SU-DHL-6 (cell line): ENCODE data around the gene CCDC40.

Experiments
- H2AFZ ChIP-seq: fragments of 200-600 bp; sonication (generic); 2 replicates; pipeline ENCODE4 v1.6.1; 2014; ENCODE audit warnings: low read depth, mild to moderate bottlenecking, moderate library complexity, mixed read lengths, antibody characterized with exemption, low read length; ENCODE audit not compliant: severe bottlenecking
- H3F3A ChIP-seq: fragments of 200-600 bp; shearing (Covaris generic); 2 replicates; pipeline ENCODE4 v1.6.0; 2016; ENCODE audit warnings: antibody characterized with exemption, mild to moderate bottlenecking; ENCODE audit not compliant: insufficient read depth
- H3K27ac ChIP-seq: fragments of 200-600 bp; sonication (generic); 2 replicates; pipeline ENCODE4 v1.5.1; 2016; ENCODE audit warnings: low read depth, mild to moderate bottlenecking, low read length, moderate library complexity, mixed read lengths
- H3K27me3 ChIP-seq: fragments of 200-600 bp; sonication (generic), shearing (Covaris generic); 2 replicates; pipeline ENCODE4 v1.6.0; 2014; ENCODE audit warnings: mild to moderate bottlenecking, low read length
- H3K36me3 ChIP-seq: fragments of 200-600 bp; sonication (generic); 2 replicates; pipeline ENCODE4 v1.6.1; 2014; ENCODE audit warnings: mild to moderate bottlenecking, low read length, mixed read lengths
- H3K4me2 ChIP-seq: fragments of 300-600, 200-600 bp; shearing (Covaris generic), sonication (generic); 2 replicates; pipeline ENCODE4 v1.6.0; 2014; ENCODE audit warnings: low read length, low read depth, mild to moderate bottlenecking; ENCODE audit not compliant: poor library complexity, severe bottlenecking
- H3K4me3 ChIP-seq: fragments of 200-600 bp; sonication (generic); 2 replicates; pipeline ENCODE4 v1.5.1; 2014; ENCODE audit warnings: antibody characterized with exemption, low read length, mild to moderate bottlenecking, mixed read lengths; ENCODE audit not compliant: insufficient read depth, poor library complexity, severe bottlenecking
- H3K79me2 ChIP-seq: fragments of 200-600 bp; sonication (generic); 2 replicates; pipeline ENCODE4 v1.6.1; 2014; ENCODE audit warnings: mild to moderate bottlenecking, low read length, moderate library complexity; ENCODE audit not compliant: insufficient read depth
- H3K9ac ChIP-seq: fragments of 200-600 bp; sonication (generic); 2 replicates; pipeline ENCODE4 v1.7.0; 2014; ENCODE audit warnings: mild to moderate bottlenecking, low read length
- H3K9me2 ChIP-seq: fragments of 200-600 bp; sonication (generic); replicated peaks from 2 replicates; pipeline ENCODE4 v1.6.1; 2014; ENCODE audit warnings: low read length; ENCODE audit not compliant: insufficient read depth
- H3K9me3 ChIP-seq: fragments of 200-600 bp; sonication (generic); 2 replicates; pipeline ENCODE4 v1.6.1; 2014; ENCODE audit warnings: low read length, mixed read lengths; ENCODE audit not compliant: insufficient read depth
- H4K20me1 ChIP-seq: fragments of 200-600 bp; sonication (generic); 2 replicates; pipeline ENCODE4 v1.6.1; 2014; ENCODE audit warnings: low read depth, mild to moderate bottlenecking, antibody characterized with exemption, low read length, moderate library complexity, mixed read lengths
- EZH2phosphoT487 ChIP-seq: fragments of 200-600 bp; sonication (generic), shearing (Covaris generic); conservative IDR thresholded peaks from 2 replicates; pipeline ENCODE4 v1.6.1; 2018; ENCODE audit warnings: mild to moderate bottlenecking, antibody characterized with exemption, low read length, moderate library complexity, mixed read lengths
- TF ChIP-seq, protein P1 (sequence below): fragments of 200-600 bp; sonication (generic); IDR thresholded peaks from one replicate; pipeline ENCODE4 v1.5.1; 2017; ENCODE audit warnings: antibody characterized with exemption, mild to moderate bottlenecking, low read length, moderate library complexity; ENCODE audit not compliant: insufficient read depth, poor library complexity, severe bottlenecking

CCDC40 gene

GRCh38 chr17:80067393-80067986 lies 31.0 kb downstream of the CCDC40 start:
- Histone ChIP-seq H3K27me3 (no peaks in the 10 kb centered on the region), H4K20me1 (no peaks in the 10 kb centered on the region), H3K36me3 (no peaks in the 10 kb centered on the region), H3K4me2 (no peak overlapping the region), H2AFZ (no peak overlapping the region), H3K9me3 (no peaks in the 10 kb centered on the region), H3F3A (no peaks in the 10 kb centered on the region), H3K4me3 (no peak overlapping the region), H3K9me2 (no peaks in the 10 kb centered on the region), H3K9ac (no peak overlapping the region), H3K27ac (no peak overlapping the region), H3K79me2 (no peaks in the 10 kb centered on the region)
- TF ChIP-seq, protein P1, sequence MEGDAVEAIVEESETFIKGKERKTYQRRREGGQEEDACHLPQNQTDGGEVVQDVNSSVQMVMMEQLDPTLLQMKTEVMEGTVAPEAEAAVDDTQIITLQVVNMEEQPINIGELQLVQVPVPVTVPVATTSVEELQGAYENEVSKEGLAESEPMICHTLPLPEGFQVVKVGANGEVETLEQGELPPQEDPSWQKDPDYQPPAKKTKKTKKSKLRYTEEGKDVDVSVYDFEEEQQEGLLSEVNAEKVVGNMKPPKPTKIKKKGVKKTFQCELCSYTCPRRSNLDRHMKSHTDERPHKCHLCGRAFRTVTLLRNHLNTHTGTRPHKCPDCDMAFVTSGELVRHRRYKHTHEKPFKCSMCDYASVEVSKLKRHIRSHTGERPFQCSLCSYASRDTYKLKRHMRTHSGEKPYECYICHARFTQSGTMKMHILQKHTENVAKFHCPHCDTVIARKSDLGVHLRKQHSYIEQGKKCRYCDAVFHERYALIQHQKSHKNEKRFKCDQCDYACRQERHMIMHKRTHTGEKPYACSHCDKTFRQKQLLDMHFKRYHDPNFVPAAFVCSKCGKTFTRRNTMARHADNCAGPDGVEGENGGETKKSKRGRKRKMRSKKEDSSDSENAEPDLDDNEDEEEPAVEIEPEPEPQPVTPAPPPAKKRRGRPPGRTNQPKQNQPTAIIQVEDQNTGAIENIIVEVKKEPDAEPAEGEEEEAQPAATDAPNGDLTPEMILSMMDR = no peak
- TF ChIP-seq EZH2phosphoT487 = no peak

DNA sequence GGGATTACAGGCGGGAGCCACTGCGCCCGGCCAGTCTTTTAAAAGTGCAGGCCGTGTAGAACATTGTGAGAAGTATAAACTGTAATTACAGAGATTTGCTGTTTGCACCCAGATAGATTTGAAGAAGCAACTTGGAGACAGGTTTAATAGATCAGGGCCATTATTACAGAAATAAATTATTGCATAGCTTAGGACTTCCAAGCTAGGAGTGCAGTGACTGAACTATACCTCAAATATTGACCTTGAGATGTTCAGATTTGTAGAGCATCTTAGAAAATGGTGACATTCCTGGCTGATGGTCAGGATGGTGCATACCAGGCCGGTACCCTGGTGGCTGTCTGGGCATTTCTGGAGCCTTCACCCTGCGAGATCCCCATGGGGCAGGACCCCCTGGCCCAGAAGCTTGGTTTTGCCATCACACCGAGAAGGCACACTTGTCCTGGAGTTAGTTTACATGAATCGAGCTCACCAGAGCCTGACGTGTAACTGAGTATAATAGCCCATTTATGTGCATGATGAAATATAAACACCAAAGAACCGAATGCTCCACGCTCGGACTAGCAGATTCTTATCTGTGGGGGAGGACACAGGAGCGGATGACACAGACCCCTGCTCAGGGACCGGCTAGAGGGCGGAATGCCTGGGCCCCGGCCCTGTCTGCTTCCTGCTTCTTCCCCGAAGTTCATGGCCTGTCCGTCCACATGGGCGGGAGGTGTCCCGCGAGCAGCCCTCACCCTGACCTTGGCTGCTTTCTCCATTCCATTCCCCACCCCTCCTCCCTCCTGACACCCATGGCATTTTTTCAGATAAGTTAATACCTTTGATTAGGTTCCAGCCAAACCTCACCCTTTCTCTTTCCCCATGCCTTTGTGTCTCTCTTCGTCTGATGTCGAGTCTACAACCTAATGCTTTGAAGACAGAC lies 32.1 kb downstream of the CCDC40 start:
- H2AFZ ChIP-seq = no peak overlapping the region
- no peaks in the 10 kb centered on the region for H4K20me1 ChIP-seq
- no peak for TF ChIP-seq EZH2phosphoT487
- TF ChIP-seq, protein P1 = no peak
- H3K9ac ChIP-seq = no peak overlapping the region
- no peak overlapping the region for H3K27ac ChIP-seq
- no peaks in the 10 kb centered on the region for H3K36me3 ChIP-seq
- no peaks in the 10 kb centered on the region for H3K27me3 ChIP-seq
- H3K9me2 ChIP-seq = no peaks in the 10 kb centered on the region
- H3K9me3 ChIP-seq = no peaks in the 10 kb centered on the region
- no peaks in the 10 kb centered on the region for H3K79me2 ChIP-seq
- H3K4me3 ChIP-seq = no peak overlapping the region
- H3F3A ChIP-seq = no peaks in the 10 kb centered on the region
- no peak overlapping the region for H3K4me2 ChIP-seq

GRCh38 chr17:80070375-80071115 lies 34.1 kb downstream of the CCDC40 start:
- H3K79me2 ChIP-seq = no peaks in the 10 kb centered on the region
- H3K4me3 ChIP-seq = no peak overlapping the region
- no peaks in the 10 kb centered on the region for H4K20me1 ChIP-seq
- no peak overlapping the region for H3K9ac ChIP-seq
- no peaks in the 10 kb centered on the region for H3K36me3 ChIP-seq
- H3K27me3 ChIP-seq = no peaks in the 10 kb centered on the region
- H3K9me3 ChIP-seq = no peaks in the 10 kb centered on the region
- no peak overlapping the region for H3K27ac ChIP-seq
- H2AFZ ChIP-seq = no peak overlapping the region
- TF ChIP-seq, protein P1 = no peak
- no peak for TF ChIP-seq EZH2phosphoT487
- H3K4me2 ChIP-seq = no peak overlapping the region
- H3F3A ChIP-seq = no peaks in the 10 kb centered on the region
- no peaks in the 10 kb centered on the region for H3K9me2 ChIP-seq
